Lower leg skin (tissue), 4 donors: Measurements from ENCODE around the gene ZNF532. TPM values are rescaled to one million over a fixed set of nuclear protein-coding genes. Genes with fewer than 3 reads are reported as not detected.

Experiments used
- DNase-seq, 2 donors: peaks; one replicate each; pipeline ENCODE4 v3.0.0-alpha.2; 2019; ENCODE audit warnings: low spot score in 2 of 2
- H3K4me3 ChIP-seq: fragments of 200-600 bp; sonication (generic); 2 replicates; pipeline ENCODE4 v1.5.1; 2017; ENCODE audit warnings: mild to moderate bottlenecking, low read depth; ENCODE audit not compliant: poor library complexity, severe bottlenecking
- CTCF ChIP-seq, 3 donors: fragments of 450-650 bp; IDR thresholded peaks; one replicate each; pipeline ENCODE4 v1.5.1; 2016; ENCODE audit warnings: antibody characterized with exemption in 3 of 3, mild to moderate bottlenecking in 3 of 3, moderate library complexity in 2 of 3
- POLR2A ChIP-seq, 2 donors: fragments of 450-650 bp; IDR thresholded peaks; one replicate each; pipeline ENCODE4 v1.6.1; 2016 to 2017; ENCODE audit warnings: antibody characterized with exemption in 2 of 2, mild to moderate bottlenecking in 1 of 2, moderate library complexity in 1 of 2
- WGBS, 2 donors: methylation state at CpG; one replicate each; pipeline ENCODE4 v1.1.5; 2018; 5-methylcytosine and 5-hydroxymethylcytosine counted together
- intact Hi-C: fragments of 100-400 bp; cut with DNase I; formaldehyde crosslinking; loops from one replicate; pipeline ENCODE4 v1.15.0; 2023; ENCODE audit warnings: low total_unique reads
- total RNA-seq, 4 donors: library from RNA; depleted of rRNA; stranded (reverse); fragments of >200 nt; gene quantifications; one replicate each; pipeline ENCODE4 v1.1.0, GENCODE V29; 2016

Gene ZNF532
- total RNA-seq, 4 donors from 2014 or later, result 11.1 to 40.1 (median 29.8) TPM

DNA sequence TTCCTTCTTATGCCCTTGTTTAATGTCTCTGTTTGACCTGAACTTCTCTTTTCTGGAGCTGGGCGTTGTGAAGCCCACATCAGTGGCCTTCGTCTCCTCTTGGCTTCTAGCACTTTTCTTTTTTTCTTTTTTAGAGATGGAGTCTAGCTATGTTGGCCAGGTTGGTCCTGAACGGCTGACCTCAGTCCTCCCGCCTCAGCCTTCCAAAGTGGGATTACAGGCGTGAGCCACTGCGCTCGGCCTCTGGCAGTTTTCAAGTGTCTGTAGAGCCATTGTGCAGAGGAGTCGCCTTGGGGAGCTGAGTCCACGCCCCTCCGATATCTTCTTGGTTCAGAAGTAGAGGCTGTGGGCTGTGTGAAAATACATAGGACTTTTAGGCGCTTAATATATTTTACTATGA, 36.5 kb downstream of the ZNF532 start:
- H3K4me3 ChIP-seq, result no peak overlapping the region

DNA sequence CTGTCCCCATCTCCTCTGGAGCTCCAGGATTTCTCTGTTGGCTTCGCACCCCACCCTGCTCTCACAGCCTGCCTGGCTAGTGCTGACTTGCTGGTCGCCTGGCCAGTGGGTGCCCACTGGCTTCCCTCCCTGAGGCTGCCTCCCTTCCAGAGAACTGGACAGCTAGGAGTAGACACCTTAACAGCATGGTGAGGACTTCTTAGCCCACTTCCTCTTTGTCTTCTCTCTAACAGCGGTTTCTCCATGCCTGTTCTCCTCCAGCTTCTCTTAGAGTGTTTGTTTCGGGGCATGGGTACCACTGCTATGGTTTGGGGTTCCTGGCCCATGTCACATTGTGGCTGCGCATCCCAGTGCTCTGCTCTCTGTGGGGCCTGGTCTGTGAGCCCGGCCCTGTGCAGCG, 37.1 kb downstream of the ZNF532 start:
- DNase-seq, result no peak
- WGBS, 2 donors, result 94 to 96% methylated on average over 6 to 7 of the region's 7 CpGs
- no peak for TF ChIP-seq CTCF (IDR thresholded peaks at IDR 0.05)
- no peak for TF ChIP-seq POLR2A (IDR thresholded peaks at IDR 0.05)
- intact Hi-C loops, result no loop called here
- no peak overlapping the region for H3K4me3 ChIP-seq

More for the DNA sequence above, 36.5 kb downstream of the ZNF532 start:
- TF ChIP-seq POLR2A (IDR thresholded peaks at IDR 0.05), result no peak
- no peak for TF ChIP-seq CTCF (IDR thresholded peaks at IDR 0.05)
- WGBS, 2 donors, result 95 to 96% methylated on average over 11 of the region's 11 CpGs
- no peak for DNase-seq
- intact Hi-C loops, result no loop called here

- TF ChIP-seq POLR2A (IDR thresholded peaks at IDR 0.05) (no peak), CTCF (IDR thresholded peaks at IDR 0.05) (no peak)
- 85 to 92% methylated on average over 5 of the region's 5 CpGs for WGBS, 2 donors
- H3K4me3 ChIP-seq, result no peak overlapping the region
- DNase-seq, result no peak
- intact Hi-C loops, result no loop called here
Measured at GRCh38 chr18:58902961-58903360, 38.3 kb downstream of the ZNF532 start.

- H3K4me3 ChIP-seq, result no peak overlapping the region
- DNase-seq, result no peak
- intact Hi-C loops, result no loop called here
- TF ChIP-seq POLR2A (IDR thresholded peaks at IDR 0.05) (no peak), CTCF (IDR thresholded peaks at IDR 0.05) (no peak)
- WGBS, 2 donors, result 89 to 96% methylated on average over 7 of the region's 7 CpGs
Measured at GRCh38 chr18:58903533-58903932, 38.9 kb downstream of the ZNF532 start.

- no peak overlapping the region for H3K4me3 ChIP-seq
- no peak for TF ChIP-seq CTCF (IDR thresholded peaks at IDR 0.05)
- DNase-seq, result no peak
- intact Hi-C loops, result no loop called here
- WGBS, 2 donors, result 93 to 96% methylated on average over 10 of the region's 10 CpGs
Measured at GRCh38 chr18:58905777-58906428, 41.2 kb downstream of the ZNF532 start.

DNA sequence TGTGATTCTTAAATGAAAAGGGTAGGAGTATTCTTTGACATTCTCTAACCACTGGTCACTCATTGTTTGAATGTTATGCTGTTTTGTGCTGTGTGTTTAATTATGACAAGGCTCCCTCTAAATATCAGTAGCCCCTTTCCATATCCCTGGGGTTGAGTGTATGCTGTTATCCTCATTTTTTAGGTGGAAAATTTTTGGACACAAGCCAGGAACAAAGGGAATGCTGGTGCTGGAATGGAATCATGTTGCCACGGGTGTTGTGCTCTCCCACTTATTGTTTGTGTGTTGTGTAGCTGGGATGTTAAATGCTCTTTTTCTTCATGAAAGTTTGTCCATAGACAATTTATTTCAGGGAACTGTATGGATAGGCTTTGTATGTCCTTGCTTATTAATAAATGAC, 43.3 kb downstream of the ZNF532 start:
- intact Hi-C loops, result no loop called here
- TF ChIP-seq POLR2A (IDR thresholded peaks at IDR 0.05) (no peak), CTCF (IDR thresholded peaks at IDR 0.05) (no peak)
- DNase-seq, result no peak
- no peak overlapping the region for H3K4me3 ChIP-seq
- 64 to 76% methylated on average over 1 of the region's 1 CpG for WGBS, 2 donors
